Gastroesophageal sphincter (tissue), 3 donors: ENCODE measurements around the gene PDE1C.

Source experiments
- CTCF ChIP-seq, 4 experiments: fragments of 200-600 bp in 2 of 4; fragments of 450-650 bp in 2 of 4; sonication (generic) in 1 of 4; IDR thresholded peaks; one replicate each; pipeline ENCODE4 v1.5.1; 2017 to 2019; ENCODE audit warnings: antibody characterized with exemption in 4 of 4, mild to moderate bottlenecking in 2 of 4, moderate library complexity in 2 of 4
- EP300 ChIP-seq: sonication (generic); formaldehyde crosslinking; IDR thresholded peaks from one replicate; pipeline ENCODE4 v1.6.1; 2017; ENCODE audit warnings: antibody characterized with exemption, mild to moderate bottlenecking
- POLR2AphosphoS5 ChIP-seq: sonication (generic); formaldehyde crosslinking; IDR thresholded peaks from one replicate; pipeline ENCODE4 v1.6.1; 2017; ENCODE audit warnings: antibody characterized with exemption

- TF ChIP-seq CTCF (IDR thresholded peaks at IDR 0.05) (no peak), EP300 (no peak), POLR2AphosphoS5 (no peak)
Observed at GRCh38 chr7:31934551-31934950, 135.7 kb downstream of the PDE1C start.
